Mucosa of descending colon (tissue), 3 donors: ENCODE data around the gene SOX13. TPM values are rescaled to one million over a fixed set of nuclear protein-coding genes. Genes with fewer than 3 reads are reported as not detected.

ENCODE experiments used
- ATAC-seq: fragments of 200-7000 bp; cut with Tn5 transposase; one replicate; pipeline ENCODE4 v1.9.1; 2020; ENCODE audit warnings: mild to moderate bottlenecking, moderate library complexity
- DNase-seq, 3 donors: peaks; one replicate each; pipeline ENCODE4 v3.0.0-alpha.2; 2020
- H3K36me3 ChIP-seq: fragments of 200-600 bp; one replicate; pipeline ENCODE4 v1.8.0; 2021; ENCODE audit warnings: low read depth, mild to moderate bottlenecking
- H3K4me1 ChIP-seq: fragments of 200-600 bp; one replicate; pipeline ENCODE4 v1.8.0; 2021; ENCODE audit warnings: low read depth, mild to moderate bottlenecking
- H3K4me3 ChIP-seq: fragments of 200-600 bp; one replicate; pipeline ENCODE4 v1.8.0; 2021; ENCODE audit warnings: mild to moderate bottlenecking
- H3K9me3 ChIP-seq: fragments of 200-600 bp; one replicate; pipeline ENCODE4 v1.8.0; 2021; ENCODE audit warnings: mild to moderate bottlenecking
- CTCF ChIP-seq: fragments of 200-600 bp; IDR thresholded peaks from one replicate; pipeline ENCODE4 v1.8.0; 2022; ENCODE audit warnings: antibody characterized with exemption, mild to moderate bottlenecking
- intact Hi-C, 2 donors: fragments of 100-400 bp; cut with DNase I in 1 of 2; cut with micrococcal nuclease in 1 of 2; formaldehyde crosslinking; loops; one replicate each; pipeline versions ENCODE4 v1.11.0 to v1.11.1; 2022; cut with DNase I, micrococcal nuclease
- total RNA-seq, 3 donors: library from RNA; stranded (reverse); fragmentation: NEBNext Ultra II Directional in 2 of 3; extraction: Animal tissue kit (Norgen Biotek cat#: 25700) in 2 of 3; gene quantifications; one replicate each; pipeline versions ENCODE4 v1.2.1 to v1.2.4, GENCODE V29; 2021 to 2023
- donor health status: DM: no; HTN: no; CAD: no; lungs with moderate emphysema.
- donor health status: DM: no; HTN: no; CAD: no.
- donor health status: DM: no; HTN: yes; CAD: no.

Gene SOX13
- total RNA-seq, 3 donors from 2014 or later = 39.8 to 69.2 (median 40.7) TPM

DNA sequence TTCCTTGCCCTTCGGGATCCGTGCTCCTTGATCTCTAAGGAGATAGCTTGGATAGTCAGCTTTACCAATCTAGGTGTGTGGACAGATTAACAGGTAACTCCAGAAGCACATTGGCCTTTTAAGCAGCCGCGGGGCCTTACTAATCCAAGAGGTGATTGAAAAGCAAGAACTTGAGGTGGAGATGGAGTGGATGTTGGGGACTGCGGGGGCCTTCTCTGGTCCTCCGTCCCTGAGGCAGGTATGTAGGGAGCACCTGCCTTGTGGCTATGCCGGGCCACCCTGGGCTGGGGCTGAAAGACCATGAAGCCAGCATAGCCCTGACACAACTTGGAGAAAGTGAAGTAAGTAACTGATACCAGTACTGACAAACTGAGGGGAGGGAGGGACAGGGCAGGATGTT lies 10.6 kb downstream of the SOX13 start:
- H3K4me1 ChIP-seq = peaks cover 37% of the 10 kb centered on the region
- intact Hi-C loops = no loop called here

GRCh38 chr1:204084247-204084772 lies 11.4 kb downstream of the SOX13 start:
- peak; percentile 49 to 79 (median 71) for DNase-seq
- H3K4me1 ChIP-seq = peaks cover 45% of the 10 kb centered on the region
- no peaks in the 10 kb centered on the region for H3K9me3 ChIP-seq
- intact Hi-C loops = no loop called here
- no peak overlapping the region for H3K4me3 ChIP-seq
- no peak for TF ChIP-seq CTCF
- ATAC-seq = peak; percentile 78
- H3K36me3 ChIP-seq = no peaks in the 10 kb centered on the region

More for the DNA sequence above, 10.6 kb downstream of the SOX13 start:
- no peak for TF ChIP-seq CTCF
- no peak for DNase-seq
- Histone ChIP-seq H3K36me3 (no peaks in the 10 kb centered on the region), H3K9me3 (no peaks in the 10 kb centered on the region), H3K4me3 (no peak overlapping the region)
- no peak for ATAC-seq

DNA sequence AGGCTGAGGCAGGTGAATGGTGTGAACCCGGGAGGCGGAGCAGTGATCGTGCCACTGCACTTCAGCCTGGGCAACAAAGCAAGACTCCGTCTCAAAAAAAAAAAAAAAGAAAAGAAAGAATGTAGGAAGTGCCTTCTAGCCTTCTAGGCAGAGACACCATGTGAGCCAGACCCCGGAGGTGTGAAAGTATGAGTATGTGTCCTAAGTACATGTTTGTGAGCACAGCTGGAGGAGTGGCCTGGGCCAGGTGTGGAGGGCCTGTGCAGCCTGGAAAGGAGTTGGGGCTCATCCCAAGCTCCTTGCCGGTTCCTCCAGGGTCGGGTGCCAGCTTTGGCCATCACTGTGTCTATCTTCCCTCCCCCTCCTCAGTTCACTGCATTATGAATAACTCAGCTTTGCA lies 13.0 kb downstream of the SOX13 start:
- DNase-seq = no peak
- H3K9me3 ChIP-seq = no peaks in the 10 kb centered on the region
- H3K4me3 ChIP-seq = no peak overlapping the region
- intact Hi-C loops = no loop called here
- H3K4me1 ChIP-seq = peaks cover 41% of the 10 kb centered on the region
- ATAC-seq = no peak
- no peaks in the 10 kb centered on the region for H3K36me3 ChIP-seq
- TF ChIP-seq CTCF = no peak

DNA sequence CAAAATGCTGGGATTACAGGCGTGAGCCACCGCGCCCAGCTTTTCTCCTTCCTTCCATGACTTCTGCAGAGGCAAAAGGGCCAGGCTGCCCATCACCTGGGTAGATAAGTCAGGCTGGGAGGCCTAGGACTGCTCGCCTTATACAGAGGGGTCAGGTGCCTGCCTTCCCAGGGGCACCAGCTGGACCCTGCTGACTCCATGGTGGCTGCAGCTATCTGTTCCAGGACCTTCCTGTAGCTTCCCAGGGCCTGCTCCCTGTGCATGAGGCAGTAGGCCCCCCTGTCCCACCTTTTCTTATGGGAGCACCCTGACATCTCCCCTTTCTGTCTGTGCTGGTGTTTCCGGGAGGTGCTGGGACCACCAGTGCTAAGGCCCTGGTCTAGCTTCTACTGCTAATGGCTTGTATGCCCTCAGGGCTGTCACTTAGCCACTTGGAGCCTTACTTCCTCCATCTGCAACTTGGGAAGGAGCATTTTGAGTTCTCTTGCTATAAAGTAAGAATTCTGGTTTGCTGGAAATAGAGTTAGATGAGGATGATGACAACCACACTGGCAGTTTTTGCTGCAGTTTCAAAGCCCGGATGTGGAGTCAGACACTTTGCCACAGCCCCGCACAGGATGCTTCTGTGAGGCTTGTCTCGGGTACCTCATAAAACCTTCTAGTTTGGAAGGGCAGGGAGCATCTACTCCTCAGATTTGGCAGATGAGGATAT lies 14.4 kb downstream of the SOX13 start:
- DNase-seq = no peak
- Histone ChIP-seq H3K9me3 (no peaks in the 10 kb centered on the region), H3K36me3 (no peaks in the 10 kb centered on the region), H3K4me3 (no peak overlapping the region), H3K4me1 (peaks cover 53% of the 10 kb centered on the region)
- no peak for ATAC-seq
- intact Hi-C loops = no loop called here
- TF ChIP-seq CTCF = no peak

DNA sequence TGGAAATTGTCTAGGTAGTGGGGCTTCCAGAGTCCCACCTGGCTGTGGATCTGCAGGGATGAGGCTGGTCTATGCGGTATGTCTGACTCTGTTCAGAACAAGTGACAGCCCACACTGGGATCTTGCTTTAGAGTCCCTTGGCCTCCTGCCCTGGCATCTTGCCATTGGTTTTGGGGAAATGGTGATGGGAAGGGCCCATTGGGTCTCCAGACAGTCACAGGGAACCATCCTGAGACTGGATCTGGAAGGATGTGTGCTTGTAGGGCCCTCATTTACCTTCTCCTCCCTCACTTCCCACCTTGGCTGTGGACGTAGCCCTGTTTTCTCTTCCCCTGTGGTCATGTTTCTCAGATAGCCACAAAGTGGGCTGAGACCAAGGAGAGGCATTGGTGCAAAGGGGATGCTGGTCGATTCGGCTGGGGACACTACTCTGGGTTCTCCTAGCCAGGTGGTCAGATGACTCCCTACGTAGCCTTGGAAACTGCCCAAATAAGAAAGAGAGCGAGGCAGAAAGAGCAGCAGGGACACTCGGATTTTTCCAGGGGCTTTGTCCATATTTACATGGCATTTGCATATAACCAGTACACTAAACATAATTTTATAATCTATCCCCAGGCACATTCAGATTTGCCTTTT lies 15.1 kb downstream of the SOX13 start:
- no peak for TF ChIP-seq CTCF
- ATAC-seq (no peak), DNase-seq (no peak)
- H3K4me3 ChIP-seq = no peak overlapping the region
- H3K36me3 ChIP-seq = no peaks in the 10 kb centered on the region
- no peaks in the 10 kb centered on the region for H3K9me3 ChIP-seq
- intact Hi-C loops = no loop called here
- H3K4me1 ChIP-seq = peaks cover 59% of the 10 kb centered on the region
